GM12801 (cell line): ENCODE data around the gene SIK3.

ENCODE experiments used
- CTCF ChIP-seq: IDR thresholded peaks from one replicate; pipeline ENCODE4 v1.5.1; 2011; ENCODE audit warnings: control low read depth; ENCODE audit not compliant: insufficient read length; ENCODE audit errors: extremely low read depth

SIK3 gene

GRCh38 chr11:116994195-116994594, 104.0 kb downstream of the SIK3 start:
- no peak for TF ChIP-seq CTCF

GRCh38 chr11:116993599-116993998, 104.6 kb downstream of the SIK3 start:
- no peak for TF ChIP-seq CTCF

GRCh38 chr11:116991491-116991890, 106.7 kb downstream of the SIK3 start:
- TF ChIP-seq CTCF: no peak

GRCh38 chr11:116990811-116991210, 107.4 kb downstream of the SIK3 start:
- TF ChIP-seq CTCF: no peak

- no peak for TF ChIP-seq CTCF
Measured at GRCh38 chr11:116990061-116990473, 108.2 kb downstream of the SIK3 start.

GRCh38 chr11:116989184-116989583, 109.0 kb downstream of the SIK3 start:
- no peak for TF ChIP-seq CTCF

- TF ChIP-seq CTCF: no peak
Measured at GRCh38 chr11:116986521-116987105, 111.6 kb downstream of the SIK3 start.

GRCh38 chr11:116984589-116984988, 113.6 kb downstream of the SIK3 start:
- TF ChIP-seq CTCF: no peak
